ENCODE measurements around the gene APBA1. TPM values are rescaled to one million over a fixed set of nuclear protein-coding genes. Genes with fewer than 3 reads are reported as not detected.
"Not testable (repeated sequence)": the region's sequence is repeated elsewhere in the genome, so short reads cannot be mapped to it uniquely, and the experiment has no call there.

Gene APBA1
- total and polyA plus RNA-seq, 5 donors from 2014 or later: 0.20 TPM; not detected in 4

DNA sequence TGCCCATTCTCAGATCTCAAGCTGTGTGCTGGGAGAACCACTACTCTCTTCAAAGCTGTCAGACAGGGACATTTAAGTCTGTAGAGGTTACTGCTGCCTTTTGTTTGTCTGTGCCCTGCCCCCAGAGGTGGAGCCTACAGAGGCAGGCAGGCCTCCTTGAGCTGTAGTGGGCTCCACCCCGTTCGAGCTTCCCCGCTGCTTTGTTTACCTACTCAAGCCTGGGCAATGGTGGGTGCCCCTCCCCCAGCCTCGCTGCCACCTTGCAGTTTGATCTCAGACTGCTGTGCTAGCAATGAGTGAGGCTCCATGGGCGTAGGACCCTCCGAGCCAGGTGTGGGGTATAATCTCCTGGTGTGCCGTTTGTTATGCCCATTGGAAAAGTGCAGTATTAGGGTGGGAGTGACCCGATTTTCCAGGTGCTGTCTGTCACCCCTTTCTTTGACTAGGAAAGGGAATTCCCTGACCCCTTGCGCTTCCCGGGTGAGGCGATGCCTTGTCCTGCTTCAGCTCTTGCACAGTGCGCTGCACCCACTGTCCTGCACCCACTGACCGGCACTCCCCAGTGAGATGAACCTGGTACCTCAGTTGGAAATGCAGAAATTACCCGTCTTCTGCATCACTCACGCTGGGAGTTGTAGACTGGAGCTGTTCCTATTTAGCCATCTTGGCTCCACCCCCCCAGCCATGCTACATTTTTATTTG lies 231.8 kb downstream of the APBA1 start:
- not testable (repeated sequence) for H3K27me3 Mint-ChIP-seq; ATAC-seq (ENCODE audit: low read depth in 2 of 2); H3K36me3 Mint-ChIP-seq; H3K9me3 ChIP-seq (ENCODE audit: control insufficient read depth in 2 of 2, low read length in 2 of 2); H3K36me3 ChIP-seq (ENCODE audit: control insufficient read depth, insufficient read depth, low read length); DNase-seq; H3K4me1 Mint-ChIP-seq; H3K4me3 ChIP-seq (ENCODE audit: low read depth, low read length); H3K27me3 ChIP-seq (ENCODE audit: control insufficient read depth, insufficient read depth, low read length); H3K4me1 ChIP-seq (ENCODE audit: control insufficient read depth, insufficient read depth, low read length, poor library complexity, severe bottlenecking); H3K27ac Mint-ChIP-seq; H3K9me3 Mint-ChIP-seq; H3K27ac ChIP-seq (ENCODE audit: insufficient read depth, low read length, poor library complexity, severe bottlenecking); H3K4me3 Mint-ChIP-seq

DNA sequence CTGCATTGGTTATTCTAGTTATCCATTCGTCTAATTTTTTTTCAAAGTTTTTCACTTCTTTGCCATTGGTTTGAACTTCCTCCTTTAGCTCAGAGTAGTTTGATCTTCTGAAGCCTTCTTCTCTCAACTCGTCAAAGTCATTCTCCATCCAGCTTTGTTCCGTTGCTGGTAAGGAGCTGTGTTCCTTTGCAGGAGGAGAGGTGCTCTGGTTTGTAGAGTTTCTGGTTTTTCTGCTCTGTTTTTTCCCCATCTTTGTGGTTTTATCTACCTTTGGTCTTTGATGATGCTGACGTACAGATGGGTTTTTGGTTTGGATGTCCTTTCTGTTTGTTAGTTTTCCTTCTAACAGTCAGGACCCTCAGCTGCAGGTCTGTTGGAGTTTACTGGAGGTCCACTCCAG lies 232.5 kb downstream of the APBA1 start:
- not testable (repeated sequence) for H3K36me3 ChIP-seq (ENCODE audit: control insufficient read depth, insufficient read depth, low read length); H3K4me3 ChIP-seq (ENCODE audit: low read depth, low read length); ATAC-seq (ENCODE audit: low read depth in 2 of 2); H3K4me3 Mint-ChIP-seq; H3K27me3 Mint-ChIP-seq; H3K4me1 ChIP-seq (ENCODE audit: control insufficient read depth, insufficient read depth, low read length, poor library complexity, severe bottlenecking); H3K9me3 Mint-ChIP-seq; H3K4me1 Mint-ChIP-seq; H3K27ac ChIP-seq (ENCODE audit: insufficient read depth, low read length, poor library complexity, severe bottlenecking); H3K9me3 ChIP-seq (ENCODE audit: control insufficient read depth in 2 of 2, low read length in 2 of 2); H3K27ac Mint-ChIP-seq; DNase-seq; H3K27me3 ChIP-seq (ENCODE audit: control insufficient read depth, insufficient read depth, low read length); H3K36me3 Mint-ChIP-seq

- ATAC-seq (ENCODE audit: low read depth in 2 of 2) (no peak), DNase-seq (no peak)
- H3K36me3 Mint-ChIP-seq: no peaks in the 10 kb centered on the region
- Histone ChIP-seq H3K4me3 (ENCODE audit: low read depth, low read length) (no peak overlapping the region), H3K27me3 (ENCODE audit: control insufficient read depth, insufficient read depth, low read length) (no peaks in the 10 kb centered on the region), H3K36me3 (ENCODE audit: control insufficient read depth, insufficient read depth, low read length) (no peaks in the 10 kb centered on the region), H3K27ac (ENCODE audit: insufficient read depth, low read length, poor library complexity, severe bottlenecking) (no peak overlapping the region), H3K4me1 (ENCODE audit: control insufficient read depth, insufficient read depth, low read length, poor library complexity, severe bottlenecking) (no peaks in the 10 kb centered on the region), H3K9me3 (ENCODE audit: control insufficient read depth in 2 of 2, low read length in 2 of 2) (no peaks in the 10 kb centered on the region)
- H3K27me3 Mint-ChIP-seq: no peaks in the 10 kb centered on the region
- H3K4me3 Mint-ChIP-seq: no peak overlapping the region
- no peak overlapping the region for H3K27ac Mint-ChIP-seq
- H3K4me1 Mint-ChIP-seq: no peaks in the 10 kb centered on the region
- peaks cover 0 to 3% (median 0%) of the 10 kb centered on the region in 7 donors for H3K9me3 Mint-ChIP-seq
Measured at GRCh38 chr9:69433968-69434367, 238.2 kb downstream of the APBA1 start.

GRCh38 chr9:69433392-69433791 lies 238.8 kb downstream of the APBA1 start:
- Histone ChIP-seq H3K4me1 (ENCODE audit: control insufficient read depth, insufficient read depth, low read length, poor library complexity, severe bottlenecking) (no peaks in the 10 kb centered on the region), H3K27ac (ENCODE audit: insufficient read depth, low read length, poor library complexity, severe bottlenecking) (no peak overlapping the region), H3K27me3 (ENCODE audit: control insufficient read depth, insufficient read depth, low read length) (no peaks in the 10 kb centered on the region), H3K36me3 (ENCODE audit: control insufficient read depth, insufficient read depth, low read length) (no peaks in the 10 kb centered on the region), H3K9me3 (ENCODE audit: control insufficient read depth in 2 of 2, low read length in 2 of 2) (no peaks in the 10 kb centered on the region), H3K4me3 (ENCODE audit: low read depth, low read length) (no peak overlapping the region)
- no peaks in the 10 kb centered on the region for H3K27me3 Mint-ChIP-seq
- no peak for ATAC-seq (ENCODE audit: low read depth in 2 of 2)
- H3K27ac Mint-ChIP-seq: no peak overlapping the region
- no peaks in the 10 kb centered on the region for H3K36me3 Mint-ChIP-seq
- no peaks in the 10 kb centered on the region for H3K4me1 Mint-ChIP-seq
- H3K4me3 Mint-ChIP-seq: no peak overlapping the region
- no peak for DNase-seq
- peaks cover 0 to 3% (median 0%) of the 10 kb centered on the region in 7 donors for H3K9me3 Mint-ChIP-seq

DNA sequence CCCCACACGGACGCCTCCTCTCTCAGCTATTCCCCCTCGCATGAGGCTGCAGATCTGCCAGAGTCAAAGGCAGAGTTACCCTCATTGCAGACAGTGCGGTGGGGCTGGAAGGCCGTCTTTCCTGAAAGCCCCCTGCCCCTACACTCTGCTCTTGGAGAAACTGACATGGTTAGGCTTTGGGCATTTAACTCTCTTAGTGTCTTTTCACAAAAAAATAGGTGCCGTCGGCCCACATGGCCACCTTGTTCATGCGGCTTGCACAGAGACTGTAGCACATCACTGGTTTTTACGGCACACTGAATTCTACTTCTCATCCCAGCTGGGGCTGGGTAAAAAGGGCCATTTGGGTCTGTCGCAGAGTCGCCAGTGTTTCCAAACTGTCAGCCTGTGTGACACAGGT lies 239.5 kb downstream of the APBA1 start:
- ATAC-seq (ENCODE audit: low read depth in 2 of 2) (no peak), DNase-seq (no peak)
- H3K9me3 Mint-ChIP-seq: peaks cover 0 to 3% (median 0%) of the 10 kb centered on the region in 7 donors
- H3K27ac Mint-ChIP-seq: no peak overlapping the region
- Histone ChIP-seq H3K4me3 (ENCODE audit: low read depth, low read length) (no peak overlapping the region), H3K4me1 (ENCODE audit: control insufficient read depth, insufficient read depth, low read length, poor library complexity, severe bottlenecking) (no peaks in the 10 kb centered on the region), H3K36me3 (ENCODE audit: control insufficient read depth, insufficient read depth, low read length) (no peaks in the 10 kb centered on the region), H3K27ac (ENCODE audit: insufficient read depth, low read length, poor library complexity, severe bottlenecking) (no peak overlapping the region), H3K27me3 (ENCODE audit: control insufficient read depth, insufficient read depth, low read length) (no peaks in the 10 kb centered on the region), H3K9me3 (ENCODE audit: control insufficient read depth in 2 of 2, low read length in 2 of 2) (no peaks in the 10 kb centered on the region)
- no peaks in the 10 kb centered on the region for H3K4me1 Mint-ChIP-seq
- H3K27me3 Mint-ChIP-seq: no peaks in the 10 kb centered on the region
- H3K4me3 Mint-ChIP-seq: no peak overlapping the region
- H3K36me3 Mint-ChIP-seq: no peaks in the 10 kb centered on the region

- Mint-ChIP-seq H3K27me3 (no peaks in the 10 kb centered on the region), H3K4me3 (no peak overlapping the region), H3K9me3 (peaks cover 0 to 3% (median 0%) of the 10 kb centered on the region in 7 donors), H3K36me3 (no peaks in the 10 kb centered on the region), H3K4me1 (no peaks in the 10 kb centered on the region), H3K27ac (no peak overlapping the region)
- Histone ChIP-seq H3K4me3 (ENCODE audit: low read depth, low read length) (no peak overlapping the region), H3K9me3 (ENCODE audit: control insufficient read depth in 2 of 2, low read length in 2 of 2) (no peaks in the 10 kb centered on the region), H3K36me3 (ENCODE audit: control insufficient read depth, insufficient read depth, low read length) (no peaks in the 10 kb centered on the region), H3K27me3 (ENCODE audit: control insufficient read depth, insufficient read depth, low read length) (no peaks in the 10 kb centered on the region), H3K27ac (ENCODE audit: insufficient read depth, low read length, poor library complexity, severe bottlenecking) (no peak overlapping the region), H3K4me1 (ENCODE audit: control insufficient read depth, insufficient read depth, low read length, poor library complexity, severe bottlenecking) (no peaks in the 10 kb centered on the region)
- no peak for ATAC-seq (ENCODE audit: low read depth in 2 of 2)
- no peak for DNase-seq
Measured at GRCh38 chr9:69431777-69432176, 240.4 kb downstream of the APBA1 start.

- no peak overlapping the region for H3K27ac ChIP-seq (ENCODE audit: insufficient read depth, low read length, poor library complexity, severe bottlenecking)
- H3K36me3 ChIP-seq (ENCODE audit: control insufficient read depth, insufficient read depth, low read length): no peaks in the 10 kb centered on the region
- H3K4me3 ChIP-seq (ENCODE audit: low read depth, low read length): no peak overlapping the region
- no peak for ATAC-seq (ENCODE audit: low read depth in 2 of 2)
- H3K4me1 Mint-ChIP-seq: no peaks in the 10 kb centered on the region
- no peak overlapping the region for H3K27ac Mint-ChIP-seq
- DNase-seq: no peak
- H3K27me3 ChIP-seq (ENCODE audit: control insufficient read depth, insufficient read depth, low read length): no peaks in the 10 kb centered on the region
- no peaks in the 10 kb centered on the region for H3K9me3 ChIP-seq (ENCODE audit: control insufficient read depth in 2 of 2, low read length in 2 of 2)
- H3K27me3 Mint-ChIP-seq: no peaks in the 10 kb centered on the region
- no peaks in the 10 kb centered on the region for H3K36me3 Mint-ChIP-seq
- H3K4me1 ChIP-seq (ENCODE audit: control insufficient read depth, insufficient read depth, low read length, poor library complexity, severe bottlenecking): no peaks in the 10 kb centered on the region
- H3K4me3 Mint-ChIP-seq: no peak overlapping the region
- H3K9me3 Mint-ChIP-seq: peaks cover 0 to 3% (median 0%) of the 10 kb centered on the region in 7 donors
Measured at GRCh38 chr9:69431203-69431602, 241.0 kb downstream of the APBA1 start.

GRCh38 chr9:69430206-69430605 lies 242.0 kb downstream of the APBA1 start:
- Mint-ChIP-seq H3K27ac (no peak overlapping the region), H3K27me3 (peaks cover 4% of the 10 kb centered on the region), H3K4me1 (no peaks in the 10 kb centered on the region), H3K9me3 (peaks cover 0 to 3% (median 0%) of the 10 kb centered on the region in 7 donors), H3K4me3 (no peak overlapping the region), H3K36me3 (no peaks in the 10 kb centered on the region)
- Histone ChIP-seq H3K4me1 (ENCODE audit: control insufficient read depth, insufficient read depth, low read length, poor library complexity, severe bottlenecking) (no peaks in the 10 kb centered on the region), H3K9me3 (ENCODE audit: control insufficient read depth in 2 of 2, low read length in 2 of 2) (no peaks in the 10 kb centered on the region), H3K27me3 (ENCODE audit: control insufficient read depth, insufficient read depth, low read length) (no peaks in the 10 kb centered on the region), H3K36me3 (ENCODE audit: control insufficient read depth, insufficient read depth, low read length) (no peaks in the 10 kb centered on the region), H3K4me3 (ENCODE audit: low read depth, low read length) (no peak overlapping the region), H3K27ac (ENCODE audit: insufficient read depth, low read length, poor library complexity, severe bottlenecking) (no peak overlapping the region)
- ATAC-seq (ENCODE audit: low read depth in 2 of 2) (no peak), DNase-seq (no peak)

Measured in CD4-positive, CD25-positive, alpha-beta regulatory T cell (primary cell).